Body of pancreas (tissue), 4 donors: ENCODE results near the gene PELI3.

Experiments used
- POLR2A ChIP-seq, 3 donors: fragments of 450-650 bp; IDR thresholded peaks; one replicate each; pipeline ENCODE4 v1.6.1; 2016; ENCODE audit warnings: antibody characterized with exemption in 3 of 3, mild to moderate bottlenecking in 2 of 3
- TF ChIP-seq, protein P1 (sequence below), 7 experiments: fragments of 450-650 bp in 4 of 7; fragments of 200-600 bp in 3 of 7; sonication (generic) in 3 of 7; IDR thresholded peaks; one replicate each; pipeline ENCODE4 v1.5.1; 2016 to 2019; ENCODE audit warnings: antibody characterized with exemption in 7 of 7

DNA sequence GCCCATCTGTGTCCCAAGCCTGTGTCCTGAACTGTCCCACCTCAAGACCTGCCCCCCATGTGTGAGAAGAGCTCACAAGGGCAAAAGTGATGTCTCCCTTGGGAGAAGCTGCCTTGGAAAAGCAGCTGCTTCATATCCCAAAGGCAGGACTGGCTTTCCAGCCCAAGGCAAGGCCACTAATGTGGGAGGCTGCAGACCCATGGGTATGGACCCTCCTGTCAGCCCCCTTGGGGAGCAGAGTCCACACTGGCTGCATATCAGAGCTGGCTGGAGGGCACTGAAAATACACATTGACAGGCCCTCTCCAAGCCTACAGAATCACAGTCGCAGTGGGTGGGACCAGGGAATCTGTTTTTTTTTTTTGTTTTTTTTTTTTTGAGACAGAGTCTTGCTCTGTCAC lies 2.7 kb downstream of the PELI3 start:
- TF ChIP-seq, protein P1, sequence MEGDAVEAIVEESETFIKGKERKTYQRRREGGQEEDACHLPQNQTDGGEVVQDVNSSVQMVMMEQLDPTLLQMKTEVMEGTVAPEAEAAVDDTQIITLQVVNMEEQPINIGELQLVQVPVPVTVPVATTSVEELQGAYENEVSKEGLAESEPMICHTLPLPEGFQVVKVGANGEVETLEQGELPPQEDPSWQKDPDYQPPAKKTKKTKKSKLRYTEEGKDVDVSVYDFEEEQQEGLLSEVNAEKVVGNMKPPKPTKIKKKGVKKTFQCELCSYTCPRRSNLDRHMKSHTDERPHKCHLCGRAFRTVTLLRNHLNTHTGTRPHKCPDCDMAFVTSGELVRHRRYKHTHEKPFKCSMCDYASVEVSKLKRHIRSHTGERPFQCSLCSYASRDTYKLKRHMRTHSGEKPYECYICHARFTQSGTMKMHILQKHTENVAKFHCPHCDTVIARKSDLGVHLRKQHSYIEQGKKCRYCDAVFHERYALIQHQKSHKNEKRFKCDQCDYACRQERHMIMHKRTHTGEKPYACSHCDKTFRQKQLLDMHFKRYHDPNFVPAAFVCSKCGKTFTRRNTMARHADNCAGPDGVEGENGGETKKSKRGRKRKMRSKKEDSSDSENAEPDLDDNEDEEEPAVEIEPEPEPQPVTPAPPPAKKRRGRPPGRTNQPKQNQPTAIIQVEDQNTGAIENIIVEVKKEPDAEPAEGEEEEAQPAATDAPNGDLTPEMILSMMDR (IDR thresholded peaks at IDR 0.05), result no peak
- TF ChIP-seq POLR2A (IDR thresholded peaks at IDR 0.05), result no peak
